ENCODE measurements around the gene BST1. TPM values are rescaled to one million over a fixed set of nuclear protein-coding genes. Genes with fewer than 3 reads are reported as not detected.
"Not testable (repeated sequence)": the region's sequence is repeated elsewhere in the genome, so short reads cannot be mapped to it uniquely, and the experiment has no call there.

Gene BST1
- total RNA-seq, 1 experiment from 2014 or later, result 1.4 TPM

- TF ChIP-seq E2F1 (CRISPR knock-in tag; IDR thresholded peaks at IDR 0.05), result no peak
- no peak for TF ChIP-seq KAT7 (CRISPR knock-in tag; IDR thresholded peaks at IDR 0.05; ENCODE audit: borderline replicate concordance)
Observed at GRCh38 chr4:15757054-15757453, 54.2 kb downstream of the BST1 start (continued).

GRCh38 chr4:15758294-15758693 is 55.4 kb downstream of the BST1 start:
- no peak for ATAC-seq
- TF ChIP-seq JAZF1 (CRISPR knock-in tag; IDR thresholded peaks at IDR 0.05) (no peak), EMX1 (CRISPR knock-in tag; IDR thresholded peaks at IDR 0.05) (no peak), ZNF232 (CRISPR knock-in tag; IDR thresholded peaks at IDR 0.05) (no peak), RELA (CRISPR knock-in tag; IDR thresholded peaks at IDR 0.05; ENCODE audit: borderline replicate concordance) (no peak), ZNF281 (CRISPR knock-in tag; IDR thresholded peaks at IDR 0.05) (no peak), AR (CRISPR knock-in tag; IDR thresholded peaks at IDR 0.05) (no peak), AFF4 (CRISPR knock-in tag; IDR thresholded peaks at IDR 0.05; ENCODE audit: borderline replicate concordance) (no peak), ZNF317 (CRISPR knock-in tag; IDR thresholded peaks at IDR 0.05; ENCODE audit: borderline replicate concordance, low read depth) (no peak), FOXP4 (CRISPR knock-in tag; IDR thresholded peaks at IDR 0.05) (no peak), E2F4 (CRISPR knock-in tag; IDR thresholded peaks at IDR 0.05; ENCODE audit: borderline replicate concordance, low read depth) (no peak), ESRRA (CRISPR knock-in tag; IDR thresholded peaks at IDR 0.05; ENCODE audit: borderline replicate concordance) (no peak), ZNF425 (CRISPR knock-in tag; conservative IDR thresholded peaks at IDR 0.05) (no peak), TCF7 (CRISPR knock-in tag; IDR thresholded peaks at IDR 0.05; ENCODE audit: low read depth) (no peak), JUN (CRISPR knock-in tag; IDR thresholded peaks at IDR 0.05) (no peak)
- no peaks in the 10 kb centered on the region; the same call in none of the 2 replicates for H3K27me3 Mint-ChIP-seq (ENCODE audit: low read depth)
- H3K4me1 Mint-ChIP-seq, result no peaks in the 10 kb centered on the region
- no peak for DNase-seq (ENCODE audit: low spot score)
- H3K36me3 Mint-ChIP-seq, result no peaks in the 10 kb centered on the region
- CTCF ChIA-PET, result interaction anchor here (1.2 kb wide), 1 partner anchor 10 kb away, joined by 3 read pairs; no protein-coding TSS in a partner anchor
- peaks cover 14% of the 10 kb centered on the region for H3K9me3 Mint-ChIP-seq
- POLR2A ChIA-PET, result no interaction called here
- no peak overlapping the region for H3K4me3 Mint-ChIP-seq
- H3K27ac Mint-ChIP-seq, result no peak overlapping the region

- H3K4me1 Mint-ChIP-seq; DNase-seq (ENCODE audit: low spot score); H3K4me3 Mint-ChIP-seq; H3K27ac Mint-ChIP-seq; POLR2A ChIA-PET; H3K27me3 Mint-ChIP-seq (ENCODE audit: low read depth); H3K36me3 Mint-ChIP-seq; ATAC-seq: not testable (repeated sequence)
- CTCF ChIA-PET, result interaction anchor here (0.7 kb wide), 1 partner anchor 296 kb away, joined by 5 read pairs; no protein-coding TSS in a partner anchor
- H3K9me3 Mint-ChIP-seq, result peaks cover 11% of the 10 kb centered on the region
Observed at GRCh38 chr4:15762460-15762859, 59.6 kb downstream of the BST1 start.

Measured in WTC11 (cell line).